ENCODE results near the gene VIT.

- TF ChIP-seq CTCF (IDR thresholded peaks at IDR 0.05) (no peak), EP300 (IDR thresholded peaks at IDR 0.05) (no peak), POLR2A (IDR thresholded peaks at IDR 0.05; ENCODE audit: low read depth) (no peak), POLR2AphosphoS5 (IDR thresholded peaks at IDR 0.05) (no peak)
These were observed 161.2 kb downstream of the VIT start for GRCh38 chr2:36857713-36858112.

All from esophagus muscularis mucosa (tissue), 4 donors.